Thoracic aorta (tissue), 2 donors: ENCODE results near the gene GPR37. TPM values are rescaled to one million over a fixed set of nuclear protein-coding genes. Genes with fewer than 3 reads are reported as not detected.
A peak's percentile ranks its signal among the peaks of the same experiment; 100 is the strongest.

Experiments
- ATAC-seq: fragments of 150-250 bp; one replicate; pipeline ENCODE4 v1.8.0; 2017; ENCODE audit warnings: low read depth; ENCODE audit not compliant: insufficient number of reproducible peaks, low FRiP score
- DNase-seq: peaks from one replicate; pipeline ENCODE4 v3.0.0-alpha.2; 2020; ENCODE audit warnings: low spot score
- H3K27ac ChIP-seq, 2 donors: fragments of 200-600 bp; sonication (generic); 1 replicate in 1 of 2; 2 replicates in 1 of 2; pipeline ENCODE4 v1.5.1; 2016; ENCODE audit warnings: mild to moderate bottlenecking in 2 of 2, moderate library complexity in 2 of 2
- H3K27me3 ChIP-seq: fragments of 200-600 bp; sonication (generic); replicated peaks from 2 replicates; pipeline ENCODE4 v1.6.0; 2016; ENCODE audit warnings: mild to moderate bottlenecking; ENCODE audit not compliant: insufficient read depth
- H3K36me3 ChIP-seq: fragments of 200-600 bp; sonication (generic); one replicate; pipeline ENCODE4 v1.5.1; 2016
- H3K4me1 ChIP-seq, 2 donors: fragments of 200-600 bp; sonication (generic); 1 replicate in 1 of 2; 2 replicates in 1 of 2; pipeline versions ENCODE4 v1.5.1 to v1.6.0; 2016; ENCODE audit warnings: low read depth in 2 of 2, mild to moderate bottlenecking in 1 of 2; ENCODE audit not compliant: control insufficient read depth in 1 of 2
- H3K4me3 ChIP-seq: fragments of 200-600 bp; sonication (generic); 2 replicates; pipeline ENCODE4 v1.5.1; 2016; ENCODE audit warnings: mild to moderate bottlenecking
- H3K9me3 ChIP-seq: fragments of 200-600 bp; sonication (generic); 2 replicates; pipeline ENCODE4 v1.5.1; 2016
- total RNA-seq, 2 donors: library from RNA; depleted of rRNA; stranded (reverse); fragments of >200 nt; gene quantifications; one replicate each; pipeline versions ENCODE4 v1.1.0 to v1.2.3, GENCODE V29; 2016
- TF ChIP-seq, protein P1 (sequence below): fragments of 200-600 bp; sonication (generic); IDR thresholded peaks from one replicate; pipeline ENCODE4 v1.5.1; 2019; ENCODE audit warnings: antibody characterized with exemption

GPR37 gene, protein sequence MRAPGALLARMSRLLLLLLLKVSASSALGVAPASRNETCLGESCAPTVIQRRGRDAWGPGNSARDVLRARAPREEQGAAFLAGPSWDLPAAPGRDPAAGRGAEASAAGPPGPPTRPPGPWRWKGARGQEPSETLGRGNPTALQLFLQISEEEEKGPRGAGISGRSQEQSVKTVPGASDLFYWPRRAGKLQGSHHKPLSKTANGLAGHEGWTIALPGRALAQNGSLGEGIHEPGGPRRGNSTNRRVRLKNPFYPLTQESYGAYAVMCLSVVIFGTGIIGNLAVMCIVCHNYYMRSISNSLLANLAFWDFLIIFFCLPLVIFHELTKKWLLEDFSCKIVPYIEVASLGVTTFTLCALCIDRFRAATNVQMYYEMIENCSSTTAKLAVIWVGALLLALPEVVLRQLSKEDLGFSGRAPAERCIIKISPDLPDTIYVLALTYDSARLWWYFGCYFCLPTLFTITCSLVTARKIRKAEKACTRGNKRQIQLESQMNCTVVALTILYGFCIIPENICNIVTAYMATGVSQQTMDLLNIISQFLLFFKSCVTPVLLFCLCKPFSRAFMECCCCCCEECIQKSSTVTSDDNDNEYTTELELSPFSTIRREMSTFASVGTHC
- 1 to 10 TPM in 1 of 2 donors, under 1 TPM in 1; 0.41 to 2.8 TPM for total RNA-seq

DNA sequence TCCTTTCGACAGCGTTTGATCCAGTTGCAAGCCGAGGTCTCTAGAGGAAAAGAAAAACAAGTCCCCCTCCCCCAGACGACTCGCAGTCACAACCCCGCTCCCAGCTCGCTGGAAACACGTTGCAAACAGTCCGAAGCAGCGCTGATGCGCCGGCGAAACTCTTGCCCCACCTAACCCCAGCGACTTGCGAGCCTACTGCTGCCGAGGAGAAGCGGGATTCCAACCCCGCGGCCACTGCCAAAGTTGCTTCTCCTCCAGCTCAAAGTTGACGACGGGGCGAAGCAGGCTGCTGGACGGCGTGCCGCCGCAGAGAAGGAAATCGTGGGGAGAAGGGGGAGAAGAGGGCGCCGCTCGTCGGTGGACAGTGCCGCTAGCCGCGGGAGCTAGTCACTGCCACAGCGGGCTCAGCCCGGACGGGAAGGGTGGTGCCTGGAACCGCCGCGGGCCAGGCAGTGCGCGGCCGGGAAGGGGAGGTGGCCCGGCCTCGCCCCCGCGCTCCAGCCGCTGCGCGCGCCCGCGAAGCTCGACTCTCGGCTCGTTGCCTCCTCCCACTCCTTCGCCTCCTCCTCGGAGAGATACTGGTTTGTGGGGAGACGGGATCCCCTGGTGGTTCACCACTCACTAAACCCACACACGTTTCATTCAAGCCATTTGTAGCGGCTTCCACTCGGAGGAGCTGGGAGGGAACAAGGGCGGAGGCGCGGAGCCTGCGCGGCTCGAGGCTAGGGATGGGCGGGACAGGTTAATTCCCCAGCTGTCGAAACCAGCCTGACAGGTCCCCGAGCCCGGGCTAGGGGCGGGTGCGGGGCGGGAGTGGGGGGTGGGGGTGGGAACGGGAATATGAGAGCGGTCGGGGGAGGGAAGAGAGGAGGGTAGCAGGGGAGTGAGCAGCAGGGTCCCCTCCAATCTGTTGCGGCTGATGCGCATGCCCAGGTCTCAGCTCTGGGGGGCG, at the start of gene GPR37:
Gene GPR37, minus strand, starts transcription at position 392 of the 952 bp plus-strand sequence. CDS start 816 bp downstream, outside the sequence.
- TF ChIP-seq, protein P1, sequence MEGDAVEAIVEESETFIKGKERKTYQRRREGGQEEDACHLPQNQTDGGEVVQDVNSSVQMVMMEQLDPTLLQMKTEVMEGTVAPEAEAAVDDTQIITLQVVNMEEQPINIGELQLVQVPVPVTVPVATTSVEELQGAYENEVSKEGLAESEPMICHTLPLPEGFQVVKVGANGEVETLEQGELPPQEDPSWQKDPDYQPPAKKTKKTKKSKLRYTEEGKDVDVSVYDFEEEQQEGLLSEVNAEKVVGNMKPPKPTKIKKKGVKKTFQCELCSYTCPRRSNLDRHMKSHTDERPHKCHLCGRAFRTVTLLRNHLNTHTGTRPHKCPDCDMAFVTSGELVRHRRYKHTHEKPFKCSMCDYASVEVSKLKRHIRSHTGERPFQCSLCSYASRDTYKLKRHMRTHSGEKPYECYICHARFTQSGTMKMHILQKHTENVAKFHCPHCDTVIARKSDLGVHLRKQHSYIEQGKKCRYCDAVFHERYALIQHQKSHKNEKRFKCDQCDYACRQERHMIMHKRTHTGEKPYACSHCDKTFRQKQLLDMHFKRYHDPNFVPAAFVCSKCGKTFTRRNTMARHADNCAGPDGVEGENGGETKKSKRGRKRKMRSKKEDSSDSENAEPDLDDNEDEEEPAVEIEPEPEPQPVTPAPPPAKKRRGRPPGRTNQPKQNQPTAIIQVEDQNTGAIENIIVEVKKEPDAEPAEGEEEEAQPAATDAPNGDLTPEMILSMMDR, result no peak
- Histone ChIP-seq H3K4me1 (peaks cover 4 to 15% of the 10 kb centered on the region in 2 donors), H3K27me3 (no peaks in the 10 kb centered on the region), H3K4me3 (peak within 1 kb of the TSS; percentile 68), H3K9me3 (no peaks in the 10 kb centered on the region), H3K36me3 (no peaks in the 10 kb centered on the region), H3K27ac (peak within 1 kb of the TSS in 1 of 2 donors; percentile 7)
- ATAC-seq (peak; percentile 78), DNase-seq (peak; percentile 9)

DNA sequence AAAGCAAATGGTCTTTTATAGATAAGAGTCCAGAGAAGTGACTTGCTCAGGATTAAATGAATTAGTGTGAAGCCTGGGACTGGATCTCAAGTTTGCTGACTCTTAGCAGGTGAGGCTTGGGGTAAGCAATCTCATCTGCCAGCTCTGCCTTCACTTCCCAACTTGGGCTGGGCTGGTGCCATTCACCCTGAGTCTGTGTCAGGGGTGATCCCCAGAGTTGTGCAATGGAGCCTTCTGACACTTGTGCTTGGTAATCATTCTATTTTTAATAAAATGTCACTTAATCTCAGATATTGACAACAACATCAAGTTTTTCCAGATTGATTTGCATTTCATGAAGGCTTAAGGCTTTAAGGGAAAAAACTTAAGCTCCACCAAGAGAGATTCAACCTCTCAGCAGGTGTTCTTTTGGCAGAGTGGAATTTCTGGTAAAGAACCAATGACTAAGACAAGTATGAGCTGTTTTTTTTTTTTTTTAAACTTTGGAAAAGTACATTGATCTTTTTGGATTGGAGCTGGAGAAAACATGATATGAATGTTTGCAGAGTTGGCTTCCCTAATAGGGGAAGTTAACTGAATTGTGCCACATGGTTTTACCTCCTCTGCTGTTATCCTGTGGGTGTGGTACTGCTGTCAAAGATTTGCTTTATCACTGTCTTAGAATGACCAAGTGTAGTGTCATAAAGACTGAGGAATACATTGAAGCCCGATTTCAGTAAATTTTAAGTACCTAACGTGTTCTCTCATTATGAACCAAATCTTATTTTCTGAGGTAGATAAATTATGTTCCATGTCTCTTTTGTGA, 48.6 kb upstream of the GPR37 start:
- no peak overlapping the region for H3K4me3 ChIP-seq
- TF ChIP-seq, protein P1, result no peak
- H3K36me3 ChIP-seq, result no peaks in the 10 kb centered on the region
- ATAC-seq (no peak), DNase-seq (no peak)
- no peaks in the 10 kb centered on the region for H3K9me3 ChIP-seq
- H3K27ac ChIP-seq, result no peak overlapping the region
- no peaks in the 10 kb centered on the region for H3K27me3 ChIP-seq
- H3K4me1 ChIP-seq, result no peaks in the 10 kb centered on the region

DNA sequence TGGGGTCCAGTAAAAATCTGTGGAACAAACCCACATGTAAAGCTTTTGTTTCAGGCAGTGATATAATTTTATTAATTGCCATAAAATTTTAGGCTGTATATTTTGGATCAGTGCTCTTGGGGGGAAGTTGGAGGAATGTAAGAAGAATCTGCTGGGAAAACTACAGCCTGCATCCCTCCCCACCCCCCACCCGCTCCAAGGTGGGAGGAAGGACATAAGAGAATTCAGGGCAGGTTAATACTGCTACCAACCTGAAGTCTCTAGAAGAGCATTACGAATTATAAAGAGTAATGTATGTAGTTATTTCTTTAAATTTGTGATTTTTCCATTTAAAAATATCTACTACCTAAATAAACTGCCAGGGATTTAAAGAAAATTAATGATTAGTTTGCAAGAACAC, 47.2 kb upstream of the GPR37 start:
- no peaks in the 10 kb centered on the region for H3K36me3 ChIP-seq
- H3K27ac ChIP-seq, result no peak overlapping the region
- DNase-seq (no peak), ATAC-seq (no peak)
- TF ChIP-seq, protein P1, result no peak
- no peaks in the 10 kb centered on the region for H3K4me1 ChIP-seq
- no peaks in the 10 kb centered on the region for H3K9me3 ChIP-seq
- no peak overlapping the region for H3K4me3 ChIP-seq
- H3K27me3 ChIP-seq, result no peaks in the 10 kb centered on the region

DNA sequence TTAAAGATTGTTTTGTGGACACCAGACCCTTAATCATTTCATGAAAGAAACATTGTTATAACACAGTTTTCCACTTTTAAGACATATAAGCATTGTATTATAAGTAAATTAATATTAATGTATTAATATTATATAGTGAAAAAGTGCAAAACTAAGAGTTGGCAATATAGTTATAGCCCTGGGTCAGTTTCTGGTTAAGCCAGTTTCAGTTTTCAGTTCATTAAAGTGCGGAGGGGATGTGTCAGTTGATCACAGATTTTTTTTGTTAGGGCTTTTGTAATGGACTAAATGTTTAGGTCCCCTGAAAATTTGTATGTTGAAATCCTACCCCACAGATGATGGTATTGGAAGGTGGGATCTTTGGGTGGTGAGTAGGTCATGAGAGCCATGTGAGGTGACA, 45.7 kb upstream of the GPR37 start:
- DNase-seq (no peak), ATAC-seq (no peak)
- Histone ChIP-seq H3K4me1 (no peaks in the 10 kb centered on the region), H3K27ac (no peak overlapping the region), H3K36me3 (no peaks in the 10 kb centered on the region), H3K9me3 (no peaks in the 10 kb centered on the region), H3K27me3 (no peaks in the 10 kb centered on the region), H3K4me3 (no peak overlapping the region)
- TF ChIP-seq, protein P1, result no peak
